Mesodermal cell (in vitro differentiated cells): ENCODE data around the gene ATL2.

Source experiments
- H3K27ac ChIP-seq: 2 replicates; pipeline ENCODE4 v1.7.0; 2013; ENCODE audit warnings: mild to moderate bottlenecking, low read depth, low read length, moderate library complexity; ENCODE audit not compliant: severe bottlenecking
- H3K36me3 ChIP-seq: 2 replicates; pipeline ENCODE4 v1.7.1; 2013; ENCODE audit warnings: mild to moderate bottlenecking, low read length, moderate library complexity; ENCODE audit not compliant: control insufficient read depth, insufficient read depth
- H3K4me1 ChIP-seq: one replicate; pipeline ENCODE4 v1.7.1; 2013; ENCODE audit warnings: mild to moderate bottlenecking, low read length; ENCODE audit not compliant: insufficient read depth, control insufficient read depth, poor library complexity, severe bottlenecking
- H3K4me3 ChIP-seq: 2 replicates; pipeline ENCODE4 v1.7.0; 2013; ENCODE audit warnings: low read length, control low read depth, mild to moderate bottlenecking; ENCODE audit not compliant: insufficient read depth, poor library complexity, severe bottlenecking; ENCODE audit errors: extremely low read depth
- H3K9me3 ChIP-seq: 2 replicates; pipeline ENCODE4 v1.7.1; 2013; ENCODE audit warnings: mild to moderate bottlenecking, low read length, moderate library complexity; ENCODE audit not compliant: control insufficient read depth
- WGBS, 2 experiments: methylation state at CpG; one replicate each; pipeline ENCODE4 v1.1.5; 2013; ENCODE audit warnings: missing lambda C conversion rate in 2 of 2; ENCODE audit not compliant: insufficient coverage in 2 of 2; 5-methylcytosine and 5-hydroxymethylcytosine counted together

ATL2 gene

DNA sequence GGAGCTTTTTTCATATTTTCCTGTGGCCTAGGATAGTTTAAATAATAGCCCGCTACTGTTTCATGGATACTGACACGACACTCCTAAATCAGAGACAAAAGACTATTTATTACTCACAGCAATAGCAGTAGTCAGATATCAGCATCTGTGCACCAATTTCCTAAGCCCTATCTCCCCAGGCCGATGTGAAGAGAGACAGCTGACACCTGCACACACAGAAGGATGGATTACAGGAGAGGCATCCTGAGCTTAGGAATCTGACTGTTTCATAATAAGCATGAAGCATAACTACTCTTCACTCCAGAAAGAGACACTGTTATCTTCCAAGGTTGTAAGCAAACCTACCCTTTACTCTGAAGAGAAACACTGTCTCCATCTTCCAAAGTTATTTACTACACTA is 105.4 kb downstream of the ATL2 start:
- H3K4me1 ChIP-seq = no peaks in the 10 kb centered on the region
- no peak overlapping the region for H3K27ac ChIP-seq
- 91 to 100% methylated on average over 1 of the region's 3 CpGs for WGBS, 2 experiments
- H3K36me3 ChIP-seq = no peaks in the 10 kb centered on the region
- H3K9me3 ChIP-seq = no peaks in the 10 kb centered on the region
- H3K4me3 ChIP-seq = no peak overlapping the region

DNA sequence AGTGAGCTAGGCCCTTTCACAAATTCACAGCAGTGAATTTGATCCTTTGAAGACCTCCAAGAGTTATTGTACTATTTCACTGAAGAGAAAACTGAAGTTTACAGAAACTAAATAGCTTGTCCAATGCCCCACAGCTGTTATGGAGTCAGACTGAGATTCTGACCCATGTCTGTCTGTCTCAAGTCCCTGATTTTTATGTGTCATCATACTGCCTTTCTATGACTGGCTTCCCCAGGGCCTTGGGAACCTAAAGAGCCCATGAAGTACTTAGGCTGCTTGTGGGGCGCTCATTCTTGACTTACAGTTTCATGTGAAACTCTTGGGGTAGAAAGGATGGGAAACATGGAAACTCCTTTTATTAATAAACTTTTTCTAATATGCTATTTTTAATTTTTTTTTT is 107.7 kb downstream of the ATL2 start:
- H3K4me1 ChIP-seq = no peaks in the 10 kb centered on the region
- no peak overlapping the region for H3K4me3 ChIP-seq
- H3K27ac ChIP-seq = no peak overlapping the region
- WGBS, 2 experiments = no CpG with 5 or more reads among the region's 1 CpG
- no peaks in the 10 kb centered on the region for H3K9me3 ChIP-seq
- H3K36me3 ChIP-seq = no peaks in the 10 kb centered on the region

DNA sequence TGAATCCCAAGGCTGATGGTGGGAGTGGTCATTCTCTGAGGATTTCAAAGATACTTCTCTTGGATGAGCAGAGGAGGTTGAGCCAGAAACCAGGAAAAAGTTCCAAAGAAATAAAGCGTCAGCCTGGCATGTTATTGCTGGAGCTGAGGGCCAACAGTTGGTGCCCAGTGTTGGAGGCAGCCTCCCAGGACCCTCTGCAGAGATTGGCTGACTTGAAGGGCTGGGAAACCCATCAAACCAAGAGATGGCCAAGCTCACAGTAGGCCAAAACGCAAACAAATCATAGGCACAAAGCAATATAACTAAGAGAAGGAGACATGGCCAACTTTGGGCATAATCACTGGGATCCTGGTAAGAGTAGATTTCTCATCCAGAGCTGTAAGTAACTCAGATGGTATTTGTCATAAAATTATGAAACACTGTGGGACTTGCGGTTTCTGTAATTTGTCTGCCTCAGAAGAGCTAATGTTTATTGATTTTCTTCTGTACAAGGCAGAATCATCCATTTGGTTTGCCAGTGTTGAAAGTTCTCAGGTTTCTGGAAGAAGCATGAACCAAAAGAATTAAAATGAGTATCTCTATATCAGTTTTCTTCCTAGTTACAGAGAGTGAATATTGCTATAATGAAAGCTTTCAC is 108.3 kb downstream of the ATL2 start:
- WGBS, 2 experiments = 90 to 94% methylated on average over 2 to 3 of the region's 3 CpGs
- Histone ChIP-seq H3K4me3 (no peak overlapping the region), H3K4me1 (no peaks in the 10 kb centered on the region)

DNA sequence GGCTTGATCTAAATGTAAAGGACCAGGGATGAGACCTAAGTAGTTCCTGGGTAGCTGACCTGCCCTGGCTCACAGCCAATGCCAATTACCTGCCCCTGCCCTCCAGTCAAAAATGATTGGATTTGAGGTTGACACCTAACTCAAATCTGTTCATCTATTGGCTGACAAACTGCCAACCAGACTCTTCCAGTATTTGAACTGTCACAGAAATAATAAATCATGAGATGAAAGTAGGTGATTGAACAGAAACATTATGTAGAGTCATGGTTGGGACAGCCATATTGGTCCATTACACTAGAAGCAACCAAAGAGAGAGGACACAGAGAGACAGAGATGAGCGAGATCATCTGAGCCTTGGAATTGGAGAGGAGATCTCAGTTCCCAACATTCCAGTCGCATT is 109.1 kb downstream of the ATL2 start:
- Histone ChIP-seq H3K36me3 (no peaks in the 10 kb centered on the region), H3K4me1 (no peaks in the 10 kb centered on the region), H3K9me3 (no peaks in the 10 kb centered on the region), H3K4me3 (no peak overlapping the region), H3K27ac (no peak overlapping the region)
- WGBS, 2 experiments = 100% methylated on average over 1 of the region's 2 CpGs

More for the DNA sequence above, 108.3 kb downstream of the ATL2 start:
- Histone ChIP-seq H3K36me3 (no peaks in the 10 kb centered on the region), H3K9me3 (no peaks in the 10 kb centered on the region), H3K27ac (no peak overlapping the region)

DNA sequence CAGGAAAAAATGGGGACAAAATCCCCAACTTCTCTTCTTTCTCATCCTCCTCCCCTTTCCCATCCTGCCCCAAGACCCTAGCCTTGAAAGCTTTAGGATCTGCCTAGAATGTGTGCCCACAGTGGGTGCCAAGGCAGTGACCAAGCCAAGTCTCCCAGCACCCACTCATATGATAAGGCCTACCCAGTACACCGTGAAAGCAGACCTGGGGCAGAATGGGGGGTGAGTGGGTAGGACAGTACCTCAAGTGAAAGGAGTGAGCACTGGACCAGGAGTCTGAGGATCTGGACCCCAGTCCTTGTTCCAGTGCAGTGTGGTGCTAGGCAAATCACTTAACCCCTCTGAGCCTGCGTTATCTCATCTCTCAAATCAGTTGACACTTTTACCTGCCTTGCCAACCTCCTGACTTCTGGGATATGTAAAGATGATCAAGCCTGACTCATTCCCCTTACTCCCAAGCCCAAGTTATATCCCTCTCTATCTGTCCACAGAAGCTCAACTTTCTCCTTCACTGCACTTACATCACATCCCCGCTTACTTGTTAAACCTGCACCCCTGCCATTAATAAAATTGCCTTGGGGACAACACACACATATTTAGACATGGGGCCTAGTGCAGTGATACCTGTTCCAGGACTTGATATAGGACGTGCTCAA is 109.7 kb downstream of the ATL2 start:
- Histone ChIP-seq H3K27ac (no peak overlapping the region), H3K4me1 (no peaks in the 10 kb centered on the region), H3K36me3 (no peaks in the 10 kb centered on the region), H3K9me3 (no peaks in the 10 kb centered on the region), H3K4me3 (no peak overlapping the region)
- 90 to 100% methylated on average over 3 to 4 of the region's 4 CpGs for WGBS, 2 experiments

DNA sequence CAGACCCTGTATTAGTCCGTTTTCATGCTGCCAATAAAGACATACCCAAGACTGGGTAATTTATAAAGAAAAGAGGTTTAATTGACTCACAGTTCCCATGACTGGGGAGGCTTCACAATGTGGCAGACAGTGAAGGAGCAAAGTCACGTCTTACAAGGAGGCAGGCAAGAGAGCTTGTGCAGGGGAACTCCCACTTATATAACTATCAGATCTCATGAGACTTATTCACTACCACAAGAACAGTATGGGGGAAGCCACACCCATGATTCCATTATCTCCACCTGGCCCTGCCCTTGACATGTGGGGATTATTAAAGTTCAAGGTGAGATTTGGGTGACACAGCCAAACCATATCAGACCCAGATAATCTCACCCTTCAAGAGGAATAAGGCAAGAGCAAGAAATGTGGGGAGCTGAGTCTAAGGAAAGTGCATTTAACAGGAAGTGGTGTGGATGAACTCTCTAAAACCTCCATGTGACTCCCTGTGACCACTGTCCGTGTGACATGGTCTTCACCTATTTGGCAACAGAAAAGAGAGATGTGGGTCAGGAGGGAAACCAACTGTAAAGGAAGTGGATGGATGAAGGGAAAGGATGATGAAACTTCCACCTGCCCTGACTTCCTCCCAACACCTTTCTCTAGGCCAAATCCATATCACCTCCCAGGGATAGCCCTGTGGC is 110.6 kb downstream of the ATL2 start:
- H3K9me3 ChIP-seq = no peaks in the 10 kb centered on the region
- H3K36me3 ChIP-seq = no peaks in the 10 kb centered on the region
- H3K4me1 ChIP-seq = no peaks in the 10 kb centered on the region
- no peak overlapping the region for H3K27ac ChIP-seq
- H3K4me3 ChIP-seq = no peak overlapping the region
- 100% methylated on average over 1 of the region's 3 CpGs; no CpG with 5 or more reads in 1 of the 2 experiments for WGBS, 2 experiments

DNA sequence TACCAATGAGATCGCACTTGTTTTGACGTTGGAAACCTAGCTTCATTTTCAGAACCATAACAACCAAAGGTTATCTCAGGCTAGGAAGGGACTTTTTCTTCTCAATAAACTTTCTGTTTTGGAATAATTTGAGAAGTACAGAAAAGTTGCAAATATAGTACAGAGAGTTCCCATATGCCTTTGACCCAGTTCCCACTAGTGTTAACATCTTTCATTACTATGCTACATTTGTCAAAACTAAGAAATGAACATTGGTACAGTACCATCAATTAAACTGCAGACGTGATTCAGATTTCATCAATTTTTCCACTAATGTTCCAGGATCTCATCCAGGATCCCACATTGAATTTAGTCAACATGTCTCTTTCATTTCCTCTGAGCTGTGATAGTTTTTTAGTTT is 111.6 kb downstream of the ATL2 start:
- Histone ChIP-seq H3K4me1 (no peaks in the 10 kb centered on the region), H3K9me3 (no peaks in the 10 kb centered on the region), H3K27ac (no peak overlapping the region), H3K4me3 (no peak overlapping the region), H3K36me3 (no peaks in the 10 kb centered on the region)
- 100% methylated on average over 1 of the region's 3 CpGs for WGBS, 2 experiments

DNA sequence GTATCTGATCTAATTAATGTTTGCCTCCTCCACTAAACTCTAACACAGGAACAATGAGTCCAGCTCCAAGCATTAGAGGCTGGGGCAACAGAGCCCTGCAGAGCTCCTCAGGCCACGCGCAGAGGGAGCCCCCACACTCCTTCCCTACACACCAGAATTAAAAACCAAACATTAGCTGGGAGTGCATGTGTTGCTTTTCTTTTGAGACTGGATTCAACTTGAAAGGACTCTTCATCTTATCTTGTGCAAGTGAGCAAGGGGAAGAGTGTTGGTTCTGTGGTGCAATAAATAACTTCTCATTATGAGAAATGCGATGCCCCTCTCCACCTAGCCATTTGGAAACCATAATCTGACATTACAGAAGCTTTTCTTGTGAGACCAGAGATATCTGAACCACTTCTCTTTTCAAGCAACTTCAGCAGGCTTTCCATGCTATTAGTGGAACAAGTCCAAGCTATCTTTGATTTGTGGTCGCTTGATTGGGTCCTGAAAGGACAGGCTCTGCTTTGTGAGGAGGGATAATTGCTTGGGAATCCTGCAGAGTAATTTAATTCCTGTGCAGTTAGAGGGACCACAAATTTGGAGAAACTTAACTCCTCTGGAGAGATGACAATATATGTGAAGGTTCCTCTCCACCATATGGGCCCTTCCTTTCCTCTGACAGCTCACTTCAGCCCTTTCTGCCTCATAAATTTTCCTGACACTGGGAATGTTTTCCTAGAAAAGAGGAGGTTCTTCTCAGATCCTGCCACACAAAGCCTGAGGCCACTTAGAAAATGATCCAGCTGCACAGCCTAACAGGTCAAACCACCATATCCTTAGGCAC is 112.5 kb downstream of the ATL2 start:
- Histone ChIP-seq H3K4me3 (no peak overlapping the region), H3K4me1 (no peaks in the 10 kb centered on the region), H3K36me3 (no peaks in the 10 kb centered on the region), H3K9me3 (no peaks in the 10 kb centered on the region), H3K27ac (no peak overlapping the region)
- 100% methylated on average over 2 of the region's 4 CpGs; no CpG with 5 or more reads in 1 of the 2 experiments for WGBS, 2 experiments

DNA sequence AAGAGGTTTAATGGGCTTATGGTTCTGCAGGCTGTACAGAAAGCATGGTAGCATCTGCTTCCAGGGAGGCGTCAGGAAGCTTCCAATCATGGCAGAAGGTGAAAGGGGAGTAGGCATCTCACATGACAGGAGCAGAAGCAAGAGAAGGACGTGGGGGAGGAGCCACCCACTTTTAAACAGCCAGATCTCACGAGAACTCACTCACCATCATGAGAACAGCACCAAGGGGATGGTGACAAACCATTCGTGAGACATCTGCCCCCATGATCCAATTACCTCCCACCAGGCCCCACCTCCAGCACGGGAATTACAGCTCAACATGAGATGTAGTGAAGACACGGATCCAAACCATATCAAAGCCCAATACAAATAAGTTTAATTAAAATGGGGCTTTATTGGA is 113.8 kb downstream of the ATL2 start:
- Histone ChIP-seq H3K4me3 (no peak overlapping the region), H3K9me3 (no peaks in the 10 kb centered on the region), H3K4me1 (no peaks in the 10 kb centered on the region), H3K27ac (no peak overlapping the region), H3K36me3 (no peaks in the 10 kb centered on the region)
- 83 to 86% methylated on average over 2 to 3 of the region's 6 CpGs for WGBS, 2 experiments

DNA sequence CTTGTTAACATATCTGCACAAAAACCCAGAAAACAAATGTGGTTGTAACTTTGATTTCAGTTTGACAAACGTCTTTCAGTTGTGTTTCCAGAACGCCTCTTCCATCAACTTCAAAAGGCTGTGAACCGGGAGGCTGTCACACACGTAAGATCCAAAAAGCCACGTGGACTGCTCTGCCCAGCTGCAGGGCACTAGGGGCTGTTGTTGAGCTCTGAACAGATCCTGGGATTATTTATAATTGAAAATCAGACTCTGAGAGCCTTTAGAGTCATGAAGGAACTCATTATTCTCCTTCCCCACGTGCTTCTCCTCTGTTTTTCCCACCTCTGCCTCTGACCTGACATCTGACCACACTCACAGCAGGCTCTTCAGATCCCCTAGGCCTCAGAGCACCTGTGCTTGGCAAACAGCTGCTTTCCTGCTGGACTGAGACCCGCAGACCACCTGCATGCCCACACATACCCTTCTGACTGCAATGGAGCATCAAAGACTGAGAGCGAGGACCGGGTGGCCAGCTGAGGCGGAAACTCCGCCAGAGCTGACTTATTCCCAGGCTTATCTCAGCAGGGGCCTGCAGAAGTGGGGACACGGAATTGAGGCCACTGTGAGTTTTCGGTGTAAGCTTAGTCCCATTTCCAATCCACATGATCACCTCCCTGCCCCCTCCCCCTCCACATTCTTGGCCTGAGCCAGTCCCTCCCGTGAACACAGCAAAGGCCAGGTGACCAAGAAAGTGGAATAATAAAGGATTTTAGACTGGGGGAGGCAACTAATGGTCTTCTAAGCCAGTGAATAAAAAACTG is 114.8 kb downstream of the ATL2 start:
- 82 to 83% methylated on average over 8 to 12 of the region's 14 CpGs for WGBS, 2 experiments
- Histone ChIP-seq H3K36me3 (no peaks in the 10 kb centered on the region), H3K27ac (no peak overlapping the region), H3K4me1 (no peaks in the 10 kb centered on the region), H3K4me3 (no peak overlapping the region), H3K9me3 (no peaks in the 10 kb centered on the region)
